Stomach smooth muscle (tissue), 2 donors: ENCODE measurements around the gene CHRNA4.

Source experiments
- H3K27ac ChIP-seq: one replicate; pipeline ENCODE4 v1.7.0; 2013; ENCODE audit warnings: mild to moderate bottlenecking, low read length, inconsistent platforms
- H3K27me3 ChIP-seq, 2 donors: one replicate each; pipeline ENCODE4 v1.7.0; 2013; ENCODE audit warnings: low read length in 2 of 2; ENCODE audit not compliant: insufficient read depth in 2 of 2, control insufficient read depth in 1 of 2
- H3K36me3 ChIP-seq, 2 donors: one replicate each; pipeline ENCODE4 v1.7.0; 2013; ENCODE audit warnings: low read length in 2 of 2; ENCODE audit not compliant: control insufficient read depth in 2 of 2, insufficient read depth in 2 of 2
- H3K4me1 ChIP-seq: one replicate; pipeline ENCODE4 v1.7.0; 2013; ENCODE audit warnings: low read length; ENCODE audit not compliant: control insufficient read depth, insufficient read depth
- H3K4me3 ChIP-seq, 2 donors: one replicate each; pipeline ENCODE4 v1.7.0; 2013; ENCODE audit warnings: low read length in 2 of 2
- H3K9ac ChIP-seq, 2 donors: one replicate each; pipeline ENCODE4 v1.7.0; 2013; ENCODE audit warnings: low read length in 2 of 2, mild to moderate bottlenecking in 1 of 2
- H3K9me3 ChIP-seq, 2 donors: one replicate each; pipeline ENCODE4 v1.7.0; 2013; ENCODE audit warnings: low read length in 2 of 2; ENCODE audit not compliant: control insufficient read depth in 2 of 2
- donor health status: healthy.
- donor health status: Pancreatic carcinoma.

CHRNA4 gene

DNA sequence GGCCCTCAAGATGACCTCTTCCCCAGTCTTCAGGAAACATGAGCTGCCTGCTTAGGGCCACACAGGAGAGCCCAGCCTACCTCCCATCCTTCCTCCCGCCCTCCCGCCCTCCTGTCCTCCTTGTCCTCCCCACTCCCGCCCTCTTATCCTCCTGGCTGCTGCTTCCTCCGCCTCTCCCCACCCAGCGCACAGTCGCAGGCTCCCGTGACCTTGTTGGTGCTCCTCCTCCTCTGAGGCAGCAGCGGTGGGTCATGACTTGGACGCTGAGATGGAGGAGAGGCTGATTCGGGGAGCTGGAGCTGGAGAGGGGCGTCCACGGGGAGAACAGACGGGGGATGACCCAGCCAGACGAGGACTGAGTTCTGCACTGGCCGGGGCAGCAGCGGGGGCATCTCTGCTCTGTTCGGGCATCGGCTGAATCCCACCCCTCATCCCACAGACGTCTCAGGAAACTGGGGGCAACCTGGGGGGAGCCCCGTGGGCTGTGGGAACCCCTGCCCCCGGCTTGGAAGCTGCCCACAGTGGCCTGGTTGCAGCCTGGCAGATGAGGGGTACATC lies 32.4 kb downstream of the CHRNA4 start:
- H3K27ac ChIP-seq = no peak overlapping the region
- no peak overlapping the region for H3K9ac ChIP-seq
- H3K9me3 ChIP-seq = peaks cover 0 to 6% of the 10 kb centered on the region in 2 donors
- no peak overlapping the region for H3K4me3 ChIP-seq
- H3K36me3 ChIP-seq = no peaks in the 10 kb centered on the region
- no peaks in the 10 kb centered on the region for H3K4me1 ChIP-seq
- peaks cover 0 to 21% of the 10 kb centered on the region in 2 donors for H3K27me3 ChIP-seq

DNA sequence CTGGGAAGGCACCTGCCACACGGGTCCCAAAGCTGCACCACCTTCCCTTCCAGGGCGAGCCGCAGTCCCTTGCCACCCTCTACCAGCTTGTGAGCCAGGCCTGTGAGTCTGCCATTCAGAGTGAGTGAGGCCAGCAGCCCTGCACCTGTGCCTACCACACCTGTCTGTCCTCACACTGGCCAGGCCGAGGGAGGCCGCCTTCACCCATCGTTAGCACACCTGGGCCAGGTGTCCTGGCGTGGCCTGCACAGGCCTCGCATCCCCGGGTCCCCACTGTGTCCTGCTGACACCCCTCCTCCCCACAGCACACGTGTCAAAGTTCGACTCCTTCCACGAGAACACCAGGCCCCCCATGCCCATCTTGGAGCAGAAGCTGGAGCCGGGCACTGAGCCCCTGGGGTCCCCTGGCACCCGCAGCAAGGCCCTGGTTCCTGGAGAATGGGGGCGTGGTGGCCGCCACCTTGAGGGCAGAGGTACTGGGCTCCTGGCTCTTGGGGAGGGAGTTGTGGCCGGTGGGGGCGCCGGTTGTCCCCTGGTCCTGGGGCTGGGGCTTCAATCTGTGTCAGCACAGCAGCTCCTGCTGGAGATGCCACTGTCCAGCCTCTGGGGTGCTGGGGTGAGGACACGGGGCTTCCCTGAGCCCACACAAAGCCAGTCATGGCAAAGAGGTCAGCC lies 33.0 kb downstream of the CHRNA4 start:
- Histone ChIP-seq H3K4me3 (no peak overlapping the region), H3K36me3 (no peaks in the 10 kb centered on the region), H3K9ac (no peak overlapping the region), H3K27me3 (peaks cover 0 to 19% of the 10 kb centered on the region in 2 donors), H3K9me3 (peaks cover 0 to 6% of the 10 kb centered on the region in 2 donors), H3K27ac (no peak overlapping the region), H3K4me1 (no peaks in the 10 kb centered on the region)

DNA sequence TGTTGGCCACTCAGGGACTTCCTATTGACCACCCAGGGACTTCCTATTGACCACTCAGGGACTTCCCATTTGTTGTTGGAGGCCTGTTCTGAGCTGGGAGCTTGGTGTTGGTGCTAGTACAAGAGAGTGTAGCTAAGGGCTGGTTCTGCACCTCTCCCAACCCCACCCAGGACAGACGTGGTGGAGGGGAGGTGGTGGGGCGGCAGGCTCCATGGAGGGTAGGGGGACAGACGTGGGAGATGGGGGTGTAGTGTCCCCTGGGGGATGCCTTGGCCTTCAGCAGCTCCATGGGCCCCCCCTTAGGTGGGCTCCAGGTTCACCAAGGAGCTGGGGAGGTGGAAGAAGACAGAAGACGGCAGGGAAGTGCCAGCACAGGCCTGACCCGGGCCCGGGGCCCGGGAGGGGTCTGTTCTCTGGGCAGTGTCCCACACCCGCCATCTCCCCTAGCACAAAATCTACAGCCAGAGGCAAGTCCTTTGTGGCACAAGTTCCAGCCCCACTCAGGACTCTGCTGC lies 33.9 kb downstream of the CHRNA4 start:
- peaks cover 0 to 3% of the 10 kb centered on the region in 2 donors for H3K9me3 ChIP-seq
- no peaks in the 10 kb centered on the region for H3K36me3 ChIP-seq
- no peak overlapping the region for H3K4me3 ChIP-seq
- H3K4me1 ChIP-seq = no peaks in the 10 kb centered on the region
- no peak overlapping the region for H3K9ac ChIP-seq
- H3K27me3 ChIP-seq = peaks cover 6 to 20% of the 10 kb centered on the region in 2 donors
- H3K27ac ChIP-seq = no peak overlapping the region

DNA sequence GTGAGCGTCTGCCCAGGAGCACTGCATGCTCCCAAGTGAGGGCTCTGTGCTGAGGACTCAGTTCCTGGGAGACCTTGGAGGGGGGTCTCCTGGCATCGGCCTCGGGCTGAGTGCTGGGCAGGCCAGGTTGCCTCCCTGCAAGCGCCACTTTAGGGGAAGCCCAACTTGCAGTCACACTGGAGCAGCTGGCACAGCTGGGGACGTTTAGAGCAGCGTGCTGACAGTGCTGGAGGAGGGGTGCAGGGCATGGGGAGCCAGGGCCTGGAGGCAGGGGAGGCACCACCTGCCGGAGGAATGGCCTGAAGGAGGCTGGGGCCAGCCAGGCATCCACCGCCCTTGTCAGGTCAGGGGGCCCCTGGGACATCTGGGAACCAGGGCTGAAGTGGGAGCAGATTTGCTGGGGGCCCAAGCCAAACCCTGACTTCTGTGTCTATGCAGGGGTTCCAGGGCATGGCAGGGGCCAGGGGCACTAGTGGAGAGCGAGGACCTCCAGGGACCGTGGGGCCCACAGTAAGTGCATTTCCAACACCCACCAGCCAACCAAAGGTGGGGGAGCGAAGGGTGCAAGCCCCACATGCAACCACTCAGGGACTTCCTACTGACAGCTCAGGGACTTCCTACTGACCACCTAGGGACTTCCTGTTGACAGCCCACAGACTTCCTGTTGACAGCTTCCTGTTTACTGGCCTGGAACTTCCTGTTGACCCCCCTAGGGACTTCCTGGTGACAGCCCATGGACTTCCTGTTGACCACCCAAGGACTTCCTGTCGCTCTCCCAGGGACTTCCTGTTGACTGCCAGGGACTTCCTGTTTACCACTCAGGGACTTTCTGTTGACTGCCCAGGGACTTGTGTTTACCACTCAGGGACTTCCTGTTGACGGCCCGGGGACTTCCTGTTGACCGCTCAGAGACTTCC lies 34.6 kb downstream of the CHRNA4 start:
- Histone ChIP-seq H3K9me3 (no peaks in the 10 kb centered on the region), H3K36me3 (no peaks in the 10 kb centered on the region), H3K27me3 (peaks cover 6 to 13% of the 10 kb centered on the region in 2 donors), H3K4me3 (no peak overlapping the region), H3K27ac (no peak overlapping the region), H3K4me1 (no peaks in the 10 kb centered on the region), H3K9ac (no peak overlapping the region)

DNA sequence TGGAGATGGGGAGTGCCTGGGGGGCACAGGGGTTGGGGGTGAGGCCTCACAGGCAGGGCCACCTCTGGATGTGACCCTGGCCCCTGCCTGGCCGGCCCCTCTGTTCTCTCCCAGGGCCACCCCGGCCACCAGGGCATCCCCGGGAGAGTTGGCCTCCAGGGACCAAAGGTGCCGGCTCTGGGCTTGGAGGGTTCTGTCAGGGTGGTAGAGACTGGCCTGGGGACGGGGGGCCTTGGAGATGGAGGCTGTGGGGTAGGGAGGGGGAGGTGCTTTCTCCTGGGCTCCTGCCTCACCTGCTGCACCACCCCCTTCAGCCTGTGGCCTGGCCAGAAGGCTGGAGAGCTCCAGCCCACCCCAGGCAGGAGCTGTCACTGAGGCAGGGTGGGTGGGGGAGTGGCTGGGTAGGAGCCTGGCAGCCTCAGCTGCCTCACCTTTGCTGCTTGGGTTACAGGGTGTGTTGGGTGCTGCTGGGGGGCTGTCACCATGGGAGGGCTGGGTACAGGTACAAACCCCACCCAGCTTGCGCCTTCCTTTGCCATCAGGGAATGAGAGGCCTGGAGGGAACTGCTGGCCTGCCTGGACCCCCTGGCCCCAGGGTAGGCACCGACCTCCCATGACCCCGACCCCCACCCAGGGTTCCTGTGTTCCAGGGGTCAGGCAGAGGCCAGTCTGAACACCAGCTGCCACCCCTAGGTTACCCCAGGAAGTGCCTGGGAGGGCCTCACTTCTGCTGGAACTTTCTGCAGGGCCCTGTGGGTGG lies 35.4 kb downstream of the CHRNA4 start:
- Histone ChIP-seq H3K9ac (no peak overlapping the region), H3K36me3 (no peaks in the 10 kb centered on the region)

DNA sequence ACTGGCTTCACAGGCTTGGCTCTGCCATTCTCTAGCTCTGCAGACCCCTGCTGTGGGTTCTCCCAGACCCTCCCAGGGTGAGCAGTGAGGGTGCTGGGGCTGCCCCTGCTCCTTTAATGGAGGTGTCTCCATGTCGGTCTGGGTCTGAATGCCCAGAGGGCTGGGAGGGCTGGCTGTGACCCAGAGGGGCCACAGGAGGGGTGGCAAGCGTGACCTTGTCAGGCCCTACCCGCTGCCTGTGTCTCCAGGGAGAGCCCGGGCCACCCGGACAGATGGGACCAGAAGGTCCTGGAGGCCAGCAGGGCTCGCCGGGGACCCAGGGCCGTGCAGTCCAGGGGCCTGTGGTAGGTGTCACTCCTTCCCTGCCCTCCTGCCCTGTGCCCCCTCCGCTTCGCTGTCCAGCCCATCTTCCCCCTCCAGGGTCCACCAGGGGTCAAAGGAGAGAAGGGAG lies 36.1 kb downstream of the CHRNA4 start:
- H3K4me3 ChIP-seq = no peak overlapping the region
- H3K27me3 ChIP-seq = peaks cover 6 to 15% of the 10 kb centered on the region in 2 donors
- no peaks in the 10 kb centered on the region for H3K36me3 ChIP-seq
- H3K9ac ChIP-seq = no peak overlapping the region
- no peaks in the 10 kb centered on the region for H3K9me3 ChIP-seq
- peaks cover 3% of the 10 kb centered on the region for H3K4me1 ChIP-seq
- H3K27ac ChIP-seq = no peak overlapping the region

More for the DNA sequence above, 35.4 kb downstream of the CHRNA4 start:
- H3K4me3 ChIP-seq = no peak overlapping the region
- H3K9me3 ChIP-seq = no peaks in the 10 kb centered on the region
- no peak overlapping the region for H3K27ac ChIP-seq
- H3K4me1 ChIP-seq = no peaks in the 10 kb centered on the region
- peaks cover 6 to 15% of the 10 kb centered on the region in 2 donors for H3K27me3 ChIP-seq

DNA sequence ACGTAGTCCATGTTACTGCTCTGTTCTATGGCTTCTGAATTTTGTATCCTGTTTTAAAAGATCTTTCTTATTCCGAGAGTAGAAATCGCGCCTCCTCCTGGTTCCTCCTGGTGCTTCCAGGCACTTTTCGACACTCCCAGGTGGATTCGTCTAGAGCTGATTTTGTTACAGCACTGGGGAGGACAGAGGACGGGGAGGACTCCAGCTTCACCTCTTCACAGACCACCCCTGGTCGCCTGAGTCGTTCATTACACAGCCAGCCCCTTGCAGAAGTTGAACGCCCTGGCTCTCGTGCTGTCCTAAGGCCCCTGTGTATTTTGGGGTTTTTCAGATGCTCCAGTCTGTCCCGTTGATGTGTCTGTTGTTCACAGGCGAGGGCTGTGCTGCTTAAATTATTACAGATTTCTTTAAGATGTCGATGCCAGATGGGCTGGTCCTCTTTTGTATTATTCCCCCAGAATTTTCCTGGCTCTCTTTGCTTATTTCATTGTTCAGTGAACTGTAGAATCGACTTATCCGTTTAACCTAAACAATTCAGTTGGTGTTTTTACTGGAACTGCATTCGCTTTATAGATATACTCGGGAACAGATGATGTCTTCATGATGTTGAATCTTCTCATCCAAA lies 37.7 kb downstream of the CHRNA4 start:
- no peak overlapping the region for H3K9ac ChIP-seq
- peaks cover 6 to 14% of the 10 kb centered on the region in 2 donors for H3K27me3 ChIP-seq
- H3K36me3 ChIP-seq = no peaks in the 10 kb centered on the region
- no peak overlapping the region for H3K4me3 ChIP-seq
- H3K9me3 ChIP-seq = no peaks in the 10 kb centered on the region
- H3K4me1 ChIP-seq = peaks cover 5% of the 10 kb centered on the region
- H3K27ac ChIP-seq = no peak overlapping the region

DNA sequence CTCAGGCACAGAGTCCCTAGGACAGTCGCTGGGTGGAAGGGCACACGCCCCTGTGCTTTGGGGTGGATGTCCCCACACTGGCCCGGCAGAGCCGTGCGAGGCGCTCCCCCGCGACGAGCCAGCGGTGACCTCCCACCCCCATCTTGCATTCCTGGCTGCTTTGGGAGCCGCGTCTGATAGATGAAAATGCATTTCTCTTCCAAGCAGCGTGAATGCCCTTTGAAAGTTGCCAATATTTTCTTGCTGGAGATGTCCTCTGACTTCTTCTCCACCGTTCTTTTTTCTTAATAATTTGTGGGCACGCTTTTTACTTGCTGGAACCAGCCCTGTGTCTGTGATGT lies 38.2 kb downstream of the CHRNA4 start:
- no peak overlapping the region for H3K9ac ChIP-seq
- no peaks in the 10 kb centered on the region for H3K36me3 ChIP-seq
- no peaks in the 10 kb centered on the region for H3K9me3 ChIP-seq
- H3K27me3 ChIP-seq = peaks cover 6 to 9% of the 10 kb centered on the region in 2 donors
- no peak overlapping the region for H3K27ac ChIP-seq
- no peak overlapping the region for H3K4me3 ChIP-seq
- H3K4me1 ChIP-seq = peaks cover 5% of the 10 kb centered on the region

DNA sequence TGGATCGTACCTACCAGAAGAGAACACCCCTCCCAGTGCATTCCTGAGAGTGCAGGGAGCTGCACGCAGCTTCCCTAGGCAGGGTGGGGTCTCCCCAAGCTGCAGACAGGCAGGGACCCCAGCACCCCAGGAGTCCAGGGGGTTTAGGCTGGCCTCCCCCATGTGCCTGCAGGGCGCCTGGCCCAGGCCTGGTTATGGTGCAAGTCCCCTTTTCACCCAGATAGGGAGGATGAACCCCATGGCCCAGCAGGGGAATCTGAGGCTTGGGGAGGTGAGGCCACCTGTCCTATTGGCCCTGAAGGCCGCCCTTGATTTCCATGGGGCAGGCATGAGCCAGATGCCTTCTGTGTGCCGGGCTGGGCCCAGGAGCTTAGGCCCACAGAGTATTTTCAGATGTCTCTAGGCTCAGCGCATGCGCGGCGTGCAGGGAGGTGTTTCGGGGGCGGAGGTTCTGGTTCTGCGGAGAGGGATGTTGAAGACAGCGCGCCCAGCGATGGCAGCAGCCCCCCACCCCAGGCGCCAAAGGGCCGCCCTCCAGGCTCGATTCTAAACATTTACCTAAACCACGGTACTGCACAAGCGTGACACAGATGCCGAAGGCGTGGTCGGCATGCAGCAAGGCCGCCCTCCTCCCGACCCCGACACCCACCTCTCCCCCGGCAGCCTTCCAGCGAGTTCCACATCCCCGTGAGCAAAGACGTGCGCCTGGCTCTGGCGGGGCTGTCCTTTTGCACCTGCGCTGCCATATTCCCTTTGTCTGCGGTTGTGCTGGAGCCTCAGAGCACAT lies 38.8 kb downstream of the CHRNA4 start:
- H3K36me3 ChIP-seq = no peaks in the 10 kb centered on the region
- no peak overlapping the region for H3K27ac ChIP-seq
- no peaks in the 10 kb centered on the region for H3K9me3 ChIP-seq
- H3K4me1 ChIP-seq = peaks cover 5% of the 10 kb centered on the region
- H3K27me3 ChIP-seq = peaks cover 6 to 9% of the 10 kb centered on the region in 2 donors
- H3K9ac ChIP-seq = no peak overlapping the region
- H3K4me3 ChIP-seq = no peak overlapping the region
